ENCODE measurements around the gene OR3A2. TPM values are rescaled to one million over a fixed set of nuclear protein-coding genes. Genes with fewer than 3 reads are reported as not detected.

Gene OR3A2
- total RNA-seq, 2 experiments from 2014 or later = 1.8 to 2.7 TPM

DNA sequence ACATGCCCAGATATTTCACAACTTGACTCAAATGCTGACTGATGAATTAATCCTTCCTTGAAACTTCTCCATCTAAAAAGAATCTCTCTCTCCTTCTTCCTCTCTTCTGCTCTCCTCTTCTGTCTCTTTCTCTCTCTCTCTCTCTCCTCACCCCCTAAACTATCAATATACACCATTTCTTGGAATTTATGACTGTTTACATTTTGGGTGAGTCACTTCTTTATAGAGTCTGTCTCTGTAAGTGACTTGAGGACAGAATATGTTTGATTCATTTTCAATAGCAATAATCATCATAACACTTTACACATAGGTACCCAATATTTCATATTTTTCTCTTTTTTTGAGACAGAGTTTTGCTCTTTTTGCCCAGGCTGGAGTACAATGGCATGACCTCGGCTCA, 103.2 kb downstream of the OR3A2 start:
- no peaks in the 10 kb centered on the region for H3K36me3 Mint-ChIP-seq (ENCODE audit: low read depth)
- no peak overlapping the region for H3K27ac Mint-ChIP-seq
- peaks cover 14% of the 10 kb centered on the region for H3K27me3 Mint-ChIP-seq
- no peaks in the 10 kb centered on the region for H3K4me1 Mint-ChIP-seq (ENCODE audit: low read depth)
- intact Hi-C loops (cut with micrococcal nuclease) = no loop called here
- ATAC-seq (no peak), DNase-seq (no peak)
- POLR2A ChIA-PET = no interaction called here
- H3K9me3 Mint-ChIP-seq = no peaks in the 10 kb centered on the region
- TF ChIP-seq, protein P1, sequence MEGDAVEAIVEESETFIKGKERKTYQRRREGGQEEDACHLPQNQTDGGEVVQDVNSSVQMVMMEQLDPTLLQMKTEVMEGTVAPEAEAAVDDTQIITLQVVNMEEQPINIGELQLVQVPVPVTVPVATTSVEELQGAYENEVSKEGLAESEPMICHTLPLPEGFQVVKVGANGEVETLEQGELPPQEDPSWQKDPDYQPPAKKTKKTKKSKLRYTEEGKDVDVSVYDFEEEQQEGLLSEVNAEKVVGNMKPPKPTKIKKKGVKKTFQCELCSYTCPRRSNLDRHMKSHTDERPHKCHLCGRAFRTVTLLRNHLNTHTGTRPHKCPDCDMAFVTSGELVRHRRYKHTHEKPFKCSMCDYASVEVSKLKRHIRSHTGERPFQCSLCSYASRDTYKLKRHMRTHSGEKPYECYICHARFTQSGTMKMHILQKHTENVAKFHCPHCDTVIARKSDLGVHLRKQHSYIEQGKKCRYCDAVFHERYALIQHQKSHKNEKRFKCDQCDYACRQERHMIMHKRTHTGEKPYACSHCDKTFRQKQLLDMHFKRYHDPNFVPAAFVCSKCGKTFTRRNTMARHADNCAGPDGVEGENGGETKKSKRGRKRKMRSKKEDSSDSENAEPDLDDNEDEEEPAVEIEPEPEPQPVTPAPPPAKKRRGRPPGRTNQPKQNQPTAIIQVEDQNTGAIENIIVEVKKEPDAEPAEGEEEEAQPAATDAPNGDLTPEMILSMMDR (IDR thresholded peaks at IDR 0.05) = no peak
- CTCF ChIA-PET = no interaction called here
- no peak overlapping the region for H3K4me3 Mint-ChIP-seq

DNA sequence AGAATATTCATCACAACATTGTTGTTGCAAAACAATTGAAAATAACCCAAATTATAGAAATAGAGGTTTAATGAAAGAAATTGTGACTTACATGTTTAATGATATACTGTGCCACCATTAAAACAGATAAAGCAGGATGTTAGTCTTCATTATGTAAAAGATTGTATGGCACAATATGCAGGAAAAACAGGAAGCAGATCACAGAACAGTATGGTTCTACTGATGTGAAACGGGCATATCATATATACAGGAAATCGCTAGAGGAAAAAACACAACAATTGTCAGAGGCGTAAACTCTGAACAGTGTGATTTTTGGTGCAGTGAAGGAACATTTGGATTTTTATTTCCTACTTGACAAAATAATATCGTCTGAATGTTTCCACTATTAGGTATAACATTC, 110.0 kb downstream of the OR3A2 start:
- Mint-ChIP-seq H3K27ac (no peak overlapping the region), H3K27me3 (peaks cover 2% of the 10 kb centered on the region), H3K4me3 (no peak overlapping the region), H3K9me3 (peaks cover 9% of the 10 kb centered on the region), H3K36me3 (ENCODE audit: low read depth) (peaks cover 3% of the 10 kb centered on the region), H3K4me1 (ENCODE audit: low read depth) (no peaks in the 10 kb centered on the region)
- ATAC-seq (no peak), DNase-seq (no peak)
- intact Hi-C loops (cut with micrococcal nuclease) = no loop called here
- ChIA-PET CTCF (no interaction called here), POLR2A (no interaction called here)
- TF ChIP-seq, protein P1 (IDR thresholded peaks at IDR 0.05) = no peak

DNA sequence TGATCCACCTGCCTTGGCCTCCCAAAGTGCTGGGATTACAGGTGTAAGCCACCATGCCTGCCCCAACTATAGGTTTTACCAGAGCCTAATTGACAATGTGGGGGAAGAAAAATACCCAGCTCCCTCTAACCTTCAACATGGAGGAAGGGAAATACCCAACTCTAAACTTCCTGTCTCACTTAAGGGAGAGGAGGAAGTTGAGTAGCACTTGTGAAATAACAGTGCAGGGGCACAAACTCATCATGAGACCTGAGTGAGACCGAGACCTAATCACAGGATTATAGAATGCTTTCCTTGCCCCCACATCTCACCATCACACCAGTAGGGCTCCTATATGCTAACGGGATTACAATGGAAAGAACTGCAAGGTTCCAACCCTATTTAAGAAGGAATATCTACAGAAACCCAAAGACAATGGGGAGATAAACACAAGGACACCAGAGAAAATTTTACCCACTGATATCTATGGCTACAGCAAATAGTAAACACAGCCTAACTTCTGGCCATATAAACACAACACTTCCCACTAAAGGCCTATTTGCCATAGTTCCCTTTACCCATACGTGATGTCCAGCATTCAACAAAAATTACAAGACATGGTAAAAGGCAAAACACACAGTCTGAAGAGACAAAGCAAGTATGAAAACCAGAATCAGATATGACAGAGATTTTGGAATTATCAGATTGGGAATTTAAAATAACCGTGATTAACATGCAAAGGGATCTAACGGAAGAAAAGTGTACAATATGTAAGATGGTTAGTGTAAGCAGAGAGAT, 114.8 kb downstream of the OR3A2 start:
- CTCF ChIA-PET = no interaction called here
- intact Hi-C loops (cut with micrococcal nuclease) = no loop called here
- no peak overlapping the region for H3K27ac Mint-ChIP-seq
- no peak for ATAC-seq
- POLR2A ChIA-PET = no interaction called here
- DNase-seq = no peak
- TF ChIP-seq, protein P1 (IDR thresholded peaks at IDR 0.05) = no peak
- peaks cover 3% of the 10 kb centered on the region for H3K36me3 Mint-ChIP-seq (ENCODE audit: low read depth)
- H3K4me3 Mint-ChIP-seq = no peak overlapping the region
- H3K4me1 Mint-ChIP-seq (ENCODE audit: low read depth) = no peaks in the 10 kb centered on the region
- H3K9me3 Mint-ChIP-seq = peaks cover 11% of the 10 kb centered on the region
- peaks cover 3% of the 10 kb centered on the region for H3K27me3 Mint-ChIP-seq

DNA sequence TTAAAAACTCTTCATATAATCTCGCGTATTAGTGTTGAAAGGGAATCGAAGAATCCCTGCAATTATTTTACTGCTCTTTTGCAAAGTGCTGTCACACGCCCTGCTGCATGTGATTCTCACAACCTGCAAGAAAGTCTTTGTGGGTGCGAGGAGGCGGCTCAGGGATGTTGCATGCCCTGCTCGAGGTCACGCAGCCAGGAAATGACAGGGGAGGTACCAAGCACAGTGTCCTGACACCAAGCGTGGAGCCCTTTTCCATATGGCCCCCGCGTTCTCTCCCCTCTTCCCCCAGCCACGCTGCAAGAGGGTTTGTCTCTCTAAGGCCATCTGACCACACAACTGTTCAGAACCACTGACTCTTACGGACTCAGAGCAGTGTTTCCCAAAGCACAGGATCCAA, 125.5 kb downstream of the OR3A2 start:
- no peaks in the 10 kb centered on the region for H3K4me1 Mint-ChIP-seq (ENCODE audit: low read depth)
- no peak overlapping the region for H3K4me3 Mint-ChIP-seq
- H3K27me3 Mint-ChIP-seq = peaks cover 7% of the 10 kb centered on the region
- intact Hi-C loops (cut with micrococcal nuclease) = no loop called here
- CTCF ChIA-PET = no interaction called here
- ATAC-seq (no peak), DNase-seq (no peak)
- H3K9me3 Mint-ChIP-seq = no peaks in the 10 kb centered on the region
- H3K36me3 Mint-ChIP-seq (ENCODE audit: low read depth) = no peaks in the 10 kb centered on the region
- POLR2A ChIA-PET = no interaction called here
- TF ChIP-seq, protein P1 (IDR thresholded peaks at IDR 0.05) = no peak
- H3K27ac Mint-ChIP-seq = no peak overlapping the region

DNA sequence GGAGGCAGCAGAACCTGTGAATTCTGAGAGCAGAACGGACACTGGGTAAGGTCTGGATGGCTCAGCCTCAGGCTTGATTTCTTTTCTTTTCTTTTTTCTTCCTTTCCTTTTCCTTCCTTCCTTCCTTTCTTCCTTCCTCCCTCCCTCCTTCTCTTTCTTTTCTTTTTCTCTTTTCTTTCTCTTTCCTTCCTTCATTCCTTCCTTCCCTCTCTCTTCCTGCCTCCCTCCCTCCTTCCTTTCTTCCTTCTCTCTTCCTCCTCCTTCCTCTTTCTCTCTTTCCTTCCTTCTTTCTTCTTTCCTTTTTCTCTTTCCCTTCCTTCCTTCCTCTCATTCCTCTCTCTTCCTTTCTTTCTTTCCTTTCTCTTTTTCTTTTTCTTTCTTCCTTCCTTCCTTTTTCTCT, 125.9 kb downstream of the OR3A2 start:
- Mint-ChIP-seq H3K27me3 (peaks cover 7% of the 10 kb centered on the region), H3K9me3 (no peaks in the 10 kb centered on the region), H3K27ac (no peak overlapping the region), H3K4me3 (no peak overlapping the region), H3K36me3 (ENCODE audit: low read depth) (no peaks in the 10 kb centered on the region), H3K4me1 (ENCODE audit: low read depth) (no peaks in the 10 kb centered on the region)
- CTCF ChIA-PET = no interaction called here
- ATAC-seq = no peak
- POLR2A ChIA-PET = no interaction called here
- TF ChIP-seq, protein P1 (IDR thresholded peaks at IDR 0.05) = no peak
- DNase-seq = no peak
- intact Hi-C loops (cut with micrococcal nuclease) = no loop called here

Data from activated CD8-positive, alpha-beta T cell treated with anti-CD3 and anti-CD28 coated beads for 36 hours (primary cell).